GM18508 (cell line): ENCODE measurements around the gene FMNL1.

Experiments
- ATAC-seq: cut with Tn5 transposase; IDR thresholded peaks from one replicate; pipeline ENCODE4 v1.9.1; 2021; ENCODE audit warnings: moderate number of reproducible peaks; ENCODE audit not compliant: insufficient read depth, unreplicated experiment

FMNL1 gene

DNA sequence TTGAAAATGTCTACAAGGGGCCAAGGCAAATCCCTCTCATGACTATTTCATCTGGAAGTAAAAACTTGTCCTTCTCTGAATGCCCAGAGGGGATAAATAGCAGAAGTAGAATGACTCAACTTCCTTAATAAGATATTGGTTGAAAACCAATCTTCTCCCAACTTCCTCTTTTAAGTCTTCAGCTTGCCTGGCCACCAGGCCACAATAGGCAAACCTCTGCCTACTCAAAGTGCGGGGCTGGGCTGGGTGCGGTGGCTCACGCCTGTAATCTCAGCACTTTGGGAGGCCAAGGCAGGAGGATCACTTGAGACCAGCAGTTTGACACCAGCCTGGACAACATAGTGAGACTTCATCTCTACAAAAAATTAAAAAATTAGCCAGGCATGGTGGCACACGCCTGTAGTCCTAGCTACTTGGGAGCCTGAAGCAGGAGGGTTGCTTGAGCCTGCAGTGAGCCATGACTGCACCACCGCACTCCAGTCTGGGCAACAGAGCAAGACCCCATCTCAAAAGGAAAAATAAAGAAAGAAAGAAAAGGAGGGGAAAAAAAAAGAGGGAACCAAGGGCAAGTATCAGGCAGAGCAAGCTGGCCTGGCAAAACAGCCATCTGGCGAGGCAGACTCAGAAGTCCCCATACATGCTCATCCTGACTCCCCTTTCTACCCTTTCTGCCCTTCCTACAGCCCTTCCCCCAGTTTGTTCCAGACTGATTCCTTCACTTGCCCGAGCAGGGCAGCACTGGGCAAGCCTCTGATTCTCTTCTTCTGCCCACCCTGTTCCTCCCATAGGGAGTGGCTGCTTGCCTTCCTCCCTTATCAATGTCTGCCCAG is 74.5 kb downstream of the FMNL1 start:
- no peak for ATAC-seq

DNA sequence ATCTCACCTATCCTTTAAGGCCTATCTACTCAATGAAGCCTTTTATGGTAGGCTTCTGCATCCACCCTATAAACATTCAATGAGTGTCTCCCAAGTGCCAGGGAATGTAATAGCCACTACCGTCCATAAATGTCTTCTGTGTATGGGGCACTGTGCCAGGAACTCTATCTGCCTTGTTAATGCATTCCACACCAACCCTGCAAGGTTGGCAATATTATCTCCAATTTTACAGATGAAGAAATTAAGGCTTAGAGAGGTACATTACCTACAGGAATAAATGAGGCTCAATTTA is 75.1 kb downstream of the FMNL1 start:
- no peak for ATAC-seq
